HEK293T (cell line): ENCODE data around the gene GRIN2C.

ENCODE experiments used
- CTCF ChIA-PET: fragments of 350-600 bp; formaldehyde crosslinking; extraction: SDS; loops from one replicate; lab custom pipeline; 2021; ENCODE audit warnings: antibody characterized with exemption, inconsistent platforms; lab: Yijun Ruan, JAX
- POLR2A ChIA-PET: fragments of 350-600 bp; formaldehyde crosslinking; extraction: SDS; loops from one replicate; lab custom pipeline; 2020; ENCODE audit warnings: antibody characterized with exemption, inconsistent platforms; lab: Yijun Ruan, JAX
- DNase-seq: peaks from one replicate; pipeline ENCODE4 v3.0.0; 2012; ENCODE audit warnings: mixed read lengths; ENCODE audit errors: extremely low spot score
- ARNT ChIP-seq: fragments of 450-650 bp; IDR thresholded peaks from 2 replicates; pipeline ENCODE4 v1.6.1; 2017; ENCODE audit warnings: mild to moderate bottlenecking
- BHLHE40 ChIP-seq: fragments of 450-650 bp; IDR thresholded peaks from 2 replicates; pipeline ENCODE4 v1.6.1; 2016; ENCODE audit warnings: mild to moderate bottlenecking, moderate library complexity, borderline replicate concordance
- CTBP1 ChIP-seq: fragments of 450-650 bp; IDR thresholded peaks from 2 replicates; pipeline ENCODE4 v1.6.1; 2016; ENCODE audit warnings: borderline replicate concordance
- ELF4 ChIP-seq: fragments of 450-650 bp; IDR thresholded peaks from 2 replicates; pipeline ENCODE4 v1.6.1; 2017; ENCODE audit warnings: antibody characterized with exemption
- FOXA1 ChIP-seq: fragments of 450-650 bp; IDR thresholded peaks from 2 replicates; pipeline ENCODE4 v1.6.1; 2016; ENCODE audit warnings: mild to moderate bottlenecking
- FOXK2 ChIP-seq: fragments of 450-650 bp; IDR thresholded peaks from 2 replicates; pipeline ENCODE4 v1.6.1; 2016; ENCODE audit warnings: mild to moderate bottlenecking
- FOXM1 ChIP-seq: fragments of 450-650 bp; IDR thresholded peaks from 2 replicates; pipeline ENCODE4 v1.6.1; 2017; ENCODE audit warnings: mild to moderate bottlenecking, borderline replicate concordance
- HDGF ChIP-seq: fragments of 450-650 bp; IDR thresholded peaks from 2 replicates; pipeline ENCODE4 v1.6.1; 2017; ENCODE audit warnings: antibody characterized with exemption, borderline replicate concordance
- L3MBTL2 ChIP-seq: fragments of 450-650 bp; conservative IDR thresholded peaks from 2 replicates; pipeline ENCODE4 v1.6.1; 2016; ENCODE audit warnings: mild to moderate bottlenecking
- LEF1 ChIP-seq: fragments of 450-650 bp; IDR thresholded peaks from 2 replicates; pipeline ENCODE4 v1.6.1; 2017; ENCODE audit warnings: mild to moderate bottlenecking, borderline replicate concordance
- NFRKB ChIP-seq: fragments of 450-650 bp; IDR thresholded peaks from 2 replicates; pipeline ENCODE4 v1.6.1; 2016; ENCODE audit warnings: mild to moderate bottlenecking, moderate library complexity
- SP1 ChIP-seq: fragments of 450-650 bp; IDR thresholded peaks from 2 replicates; pipeline ENCODE4 v1.6.1; 2017
- SUZ12 ChIP-seq: fragments of 450-650 bp; IDR thresholded peaks from 2 replicates; pipeline ENCODE4 v1.6.1; 2016; ENCODE audit warnings: mild to moderate bottlenecking
- TARDBP ChIP-seq: fragments of 450-650 bp; IDR thresholded peaks from 2 replicates; pipeline ENCODE4 v1.6.1; 2016
- ZNF384 ChIP-seq: fragments of 450-650 bp; IDR thresholded peaks from 2 replicates; pipeline ENCODE4 v1.6.1; 2016
- TF ChIP-seq, protein P1 (sequence below): fragments of 450-650 bp; IDR thresholded peaks from 2 replicates; pipeline ENCODE4 v1.6.1; 2016

Gene GRIN2C

GRCh38 chr17:74812109-74813009 is 47.3 kb downstream of the GRIN2C start:
- POLR2A ChIA-PET: interaction anchor here (1.2 kb wide), 1 partner anchor 61 kb away, joined by 3 read pairs; the partner anchor contains the start of gene FDXR
- TF ChIP-seq TARDBP: no peak
- no peak for TF ChIP-seq FOXK2
- no peak for TF ChIP-seq L3MBTL2
- TF ChIP-seq, protein P1, sequence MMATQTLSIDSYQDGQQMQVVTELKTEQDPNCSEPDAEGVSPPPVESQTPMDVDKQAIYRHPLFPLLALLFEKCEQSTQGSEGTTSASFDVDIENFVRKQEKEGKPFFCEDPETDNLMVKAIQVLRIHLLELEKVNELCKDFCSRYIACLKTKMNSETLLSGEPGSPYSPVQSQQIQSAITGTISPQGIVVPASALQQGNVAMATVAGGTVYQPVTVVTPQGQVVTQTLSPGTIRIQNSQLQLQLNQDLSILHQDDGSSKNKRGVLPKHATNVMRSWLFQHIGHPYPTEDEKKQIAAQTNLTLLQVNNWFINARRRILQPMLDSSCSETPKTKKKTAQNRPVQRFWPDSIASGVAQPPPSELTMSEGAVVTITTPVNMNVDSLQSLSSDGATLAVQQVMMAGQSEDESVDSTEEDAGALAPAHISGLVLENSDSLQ: no peak
- TF ChIP-seq LEF1: no peak
- TF ChIP-seq ZNF384: no peak
- TF ChIP-seq HDGF: no peak
- TF ChIP-seq FOXA1: no peak
- no peak for TF ChIP-seq FOXM1
- TF ChIP-seq SUZ12: no peak
- TF ChIP-seq ELF4: no peak
- TF ChIP-seq ARNT: no peak
- no peak for TF ChIP-seq BHLHE40
- TF ChIP-seq CTBP1: no peak
- CTCF ChIA-PET: interaction anchor here (0.9 kb wide), 1 partner anchor 14 kb away, joined by 3 read pairs; no protein-coding TSS in a partner anchor
- no peak for DNase-seq

GRCh38 chr17:74810699-74811485 is 48.8 kb downstream of the GRIN2C start:
- no peak for DNase-seq
- CTCF ChIA-PET: no interaction called here
- TF ChIP-seq FOXM1 (no peak), L3MBTL2 (no peak), TARDBP (no peak), BHLHE40 (no peak), LEF1 (no peak), CTBP1 (no peak), NFRKB (no peak), SUZ12 (no peak), HDGF (no peak), FOXK2 (no peak), ARNT (no peak), SP1 (no peak)
- TF ChIP-seq, protein P1: no peak
- POLR2A ChIA-PET: no interaction called here

GRCh38 chr17:74808714-74809430 is 50.8 kb downstream of the GRIN2C start:
- CTCF ChIA-PET: no interaction called here
- DNase-seq: no peak
- POLR2A ChIA-PET: no interaction called here
- TF ChIP-seq SUZ12 (no peak), FOXK2 (no peak), TARDBP (no peak), L3MBTL2 (no peak), SP1 (no peak), FOXA1 (no peak), ZNF384 (no peak), BHLHE40 (no peak), CTBP1 (no peak), NFRKB (no peak), LEF1 (no peak), HDGF (no peak), ELF4 (no peak), FOXM1 (no peak)
- TF ChIP-seq, protein P1: no peak

GRCh38 chr17:74807925-74808324 is 51.8 kb downstream of the GRIN2C start:
- ChIA-PET POLR2A (no interaction called here), CTCF (no interaction called here)
- TF ChIP-seq NFRKB: no peak
- TF ChIP-seq FOXA1: no peak
- TF ChIP-seq LEF1: no peak
- no peak for TF ChIP-seq BHLHE40
- no peak for TF ChIP-seq TARDBP
- no peak for DNase-seq

- POLR2A ChIA-PET: interaction anchor here (1.1 kb wide), 1 partner anchor 66 kb away, joined by 3 read pairs; the partner anchor contains the start of gene FDXR
- DNase-seq: no peak
- CTCF ChIA-PET: interaction anchor here (0.9 to 2.6 kb wide), 2 partner anchors 9 to 16 kb away, joined by 3 to 9 read pairs; no protein-coding TSS in a partner anchor
- no peak for TF ChIP-seq CTBP1
- TF ChIP-seq, protein P1: no peak
- no peak for TF ChIP-seq L3MBTL2
- no peak for TF ChIP-seq FOXM1
- no peak for TF ChIP-seq ARNT
- TF ChIP-seq LEF1: no peak
- no peak for TF ChIP-seq ZNF384
- no peak for TF ChIP-seq NFRKB
- TF ChIP-seq HDGF: no peak
- TF ChIP-seq FOXK2: no peak
- TF ChIP-seq BHLHE40: no peak
- no peak for TF ChIP-seq SUZ12
- no peak for TF ChIP-seq TARDBP
- TF ChIP-seq FOXA1: no peak
- TF ChIP-seq ELF4: no peak
- TF ChIP-seq SP1: no peak
Measured at GRCh38 chr17:74807441-74807840, 52.2 kb downstream of the GRIN2C start.
